OCI-LY1 (cell line): ENCODE measurements around the gene MAML2.

ENCODE experiments used
- CTCF ChIP-seq: fragments of 200-600 bp; sonication (generic), shearing (Covaris generic); IDR thresholded peaks from 2 replicates; pipeline ENCODE4 v1.5.1; 2017; ENCODE audit warnings: mild to moderate bottlenecking, antibody characterized with exemption, low read length, moderate library complexity, mixed read lengths
- EZH2 ChIP-seq: fragments of 200-600 bp; sonication (generic), shearing (Covaris generic); IDR thresholded peaks from 2 replicates; pipeline ENCODE4 v1.8.0; 2017; ENCODE audit warnings: borderline replicate concordance, mixed run types, mild to moderate bottlenecking, antibody characterized with exemption, low read length, moderate library complexity, mixed read lengths

GRCh38 chr11:95975343-95975742, 367.7 kb downstream of the MAML2 start:
- no peak for TF ChIP-seq CTCF
- TF ChIP-seq EZH2 = no peak
